Transverse colon (tissue), 4 donors: ENCODE results near the gene C12orf56.

ENCODE experiments used
- CTCF ChIP-seq, 5 experiments: fragments of 200-600 bp in 3 of 5; fragments of 450-650 bp in 2 of 5; sonication (generic) in 3 of 5; IDR thresholded peaks; 1 replicate in 2 of 5; 2 replicates in 3 of 5; pipeline ENCODE4 v1.5.1; 2016 to 2017; ENCODE audit warnings: antibody characterized with exemption in 5 of 5, inconsistent platforms in 3 of 5, mild to moderate bottlenecking in 2 of 5, moderate library complexity in 1 of 5
- EP300 ChIP-seq: sonication (generic); formaldehyde crosslinking; IDR thresholded peaks from one replicate; pipeline ENCODE4 v1.6.1; 2017; ENCODE audit warnings: antibody characterized with exemption, low read depth
- POLR2A ChIP-seq: fragments of 450-650 bp; IDR thresholded peaks from one replicate; pipeline ENCODE4 v1.6.1; 2016; ENCODE audit warnings: antibody characterized with exemption, mild to moderate bottlenecking, moderate library complexity
- POLR2AphosphoS5 ChIP-seq, 3 donors: sonication (generic); formaldehyde crosslinking; IDR thresholded peaks; one replicate each; pipeline ENCODE4 v1.6.1; 2016; ENCODE audit warnings: antibody characterized with exemption in 3 of 3

- no peak for TF ChIP-seq CTCF (IDR thresholded peaks at IDR 0.05)
- TF ChIP-seq POLR2A, result no peak
- no peak for TF ChIP-seq POLR2AphosphoS5 (IDR thresholded peaks at IDR 0.05)
- TF ChIP-seq EP300, result no peak
These were observed 69.9 kb downstream of the C12orf56 start for GRCh38 chr12:64320611-64321010.
